GM20000 (cell line): ENCODE results near the gene SYTL3.

ENCODE experiments used
- DNase-seq: peaks from one replicate; pipeline ENCODE4 v3.0.0; 2012; ENCODE audit warnings: low spot score
- CTCF ChIP-seq: IDR thresholded peaks from 2 replicates; pipeline ENCODE4 v1.5.1; 2012; ENCODE audit warnings: mild to moderate bottlenecking, control low read depth; ENCODE audit errors: extremely low read depth, missing control alignments

Gene SYTL3

GRCh38 chr6:158804207-158804606 lies 154.4 kb downstream of the SYTL3 start:
- no peak for DNase-seq
- TF ChIP-seq CTCF, result no peak

- no peak for TF ChIP-seq CTCF
- DNase-seq, result no peak
Measured at GRCh38 chr6:158805698-158806377, 156.0 kb downstream of the SYTL3 start.

GRCh38 chr6:158807515-158808441 lies 157.9 kb downstream of the SYTL3 start:
- no peak for DNase-seq
- no peak for TF ChIP-seq CTCF

GRCh38 chr6:158808442-158808833 lies 158.6 kb downstream of the SYTL3 start:
- DNase-seq, result no peak
- TF ChIP-seq CTCF, result no peak

GRCh38 chr6:158808941-158809678 lies 159.3 kb downstream of the SYTL3 start:
- peak; percentile 34 for DNase-seq
- no peak for TF ChIP-seq CTCF

- TF ChIP-seq CTCF, result no peak
- DNase-seq, result no peak
Measured at GRCh38 chr6:158810155-158811095, 160.6 kb downstream of the SYTL3 start.
